Right hindlimb (tissue), 1 donor: ENCODE data around the gene PLPPR5.

Experiments
- DNase-seq: peaks from one replicate; pipeline ENCODE4 v3.0.0-alpha.2; 2018

Gene PLPPR5

GRCh38 chr1:98967122-98967521, 37.5 kb downstream of the PLPPR5 start:
- DNase-seq, result no peak

DNA sequence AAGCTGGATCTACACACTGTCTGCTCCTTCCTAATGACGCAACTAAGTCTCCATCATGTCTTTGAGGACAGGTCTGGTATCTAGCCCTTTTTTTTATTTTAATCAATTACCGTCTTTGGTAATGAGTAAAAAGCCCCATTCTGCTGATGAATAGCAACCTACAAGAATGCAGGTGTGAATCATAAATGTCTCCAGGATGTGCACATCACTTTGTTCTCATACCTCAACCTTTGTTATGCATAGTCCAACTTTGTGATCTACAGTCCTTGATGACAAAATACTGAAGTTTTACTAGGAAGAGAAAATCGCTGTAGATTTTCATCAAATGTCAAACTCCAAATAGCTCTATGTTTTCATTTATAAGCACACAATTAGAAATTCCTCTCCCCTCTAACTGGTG, 39.3 kb downstream of the PLPPR5 start:
- no peak for DNase-seq

- no peak for DNase-seq
Measured at GRCh38 chr1:98964198-98964597, 40.5 kb downstream of the PLPPR5 start.

DNA sequence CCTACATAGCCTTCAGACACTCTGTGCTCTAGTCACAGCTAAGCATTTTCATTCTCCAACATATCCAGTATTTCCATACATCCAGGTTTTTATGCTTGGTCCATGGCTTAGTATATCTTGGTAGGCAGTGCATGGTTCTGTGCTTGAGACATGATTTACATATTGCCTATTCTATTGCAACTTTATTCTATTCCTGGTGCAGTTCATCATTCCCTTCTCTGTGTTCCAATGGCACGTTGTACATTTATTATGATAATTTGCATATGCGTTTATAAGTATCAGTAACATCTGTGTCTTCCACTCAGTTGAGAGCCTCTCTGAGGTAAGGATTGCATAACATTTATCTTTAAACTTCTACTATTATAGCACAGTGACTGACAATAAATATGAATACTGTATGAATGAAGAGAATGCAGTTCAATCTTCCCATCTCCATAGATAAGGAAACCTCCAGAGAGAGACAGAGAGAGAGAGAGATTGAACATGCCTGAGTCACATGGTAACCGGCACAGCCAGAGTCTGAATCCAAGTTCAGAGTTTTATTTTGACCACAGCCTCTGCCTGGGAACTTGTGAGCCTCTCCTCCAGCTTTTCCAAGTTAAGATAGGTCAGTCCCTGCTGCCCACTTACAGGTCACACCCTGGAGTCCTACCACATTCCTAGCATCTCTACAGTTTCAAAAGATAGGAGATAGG, 41.5 kb downstream of the PLPPR5 start:
- DNase-seq, result no peak

- DNase-seq, result no peak
Measured at GRCh38 chr1:98962156-98962555, 42.5 kb downstream of the PLPPR5 start.

DNA sequence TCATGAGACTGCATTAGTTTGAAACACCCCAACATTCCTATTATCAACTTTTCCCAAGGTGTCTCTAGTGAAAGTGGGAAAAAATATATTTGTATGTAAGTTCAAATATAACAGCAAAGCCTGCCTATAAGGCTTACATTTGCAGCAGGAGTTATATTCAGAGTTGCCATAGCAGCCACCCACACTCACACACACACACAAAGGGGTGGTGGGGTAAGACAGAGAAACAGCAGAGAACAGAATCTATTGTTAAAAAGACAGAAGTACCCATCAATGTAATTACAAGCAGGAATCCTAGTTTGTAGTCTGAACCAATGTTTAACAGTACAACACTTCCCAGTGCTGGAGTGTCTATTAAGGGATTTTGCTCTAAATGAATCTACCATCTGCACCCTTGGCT, 55.0 kb downstream of the PLPPR5 start:
- peak; percentile 21 for DNase-seq

- no peak for DNase-seq
Measured at GRCh38 chr1:98949166-98949565, 55.5 kb downstream of the PLPPR5 start.

DNA sequence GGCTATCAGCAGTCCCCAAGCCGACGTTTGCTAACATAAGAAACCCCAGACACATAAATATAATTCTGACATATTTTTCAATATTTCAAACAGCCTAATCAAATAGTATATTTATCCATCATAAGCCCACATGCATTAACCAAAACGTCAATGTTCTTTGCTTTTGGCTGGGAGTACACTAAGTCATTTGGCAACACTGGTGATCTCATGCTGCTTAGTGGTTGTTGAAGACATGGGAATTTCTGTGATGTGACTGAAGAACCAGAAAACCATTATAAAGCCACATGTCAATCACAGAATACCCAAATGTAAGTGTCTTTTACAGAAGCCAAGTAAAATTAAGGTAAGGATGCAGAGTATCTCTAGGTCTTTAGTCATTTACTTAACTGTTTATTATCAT, 57.6 kb downstream of the PLPPR5 start:
- no peak for DNase-seq

DNA sequence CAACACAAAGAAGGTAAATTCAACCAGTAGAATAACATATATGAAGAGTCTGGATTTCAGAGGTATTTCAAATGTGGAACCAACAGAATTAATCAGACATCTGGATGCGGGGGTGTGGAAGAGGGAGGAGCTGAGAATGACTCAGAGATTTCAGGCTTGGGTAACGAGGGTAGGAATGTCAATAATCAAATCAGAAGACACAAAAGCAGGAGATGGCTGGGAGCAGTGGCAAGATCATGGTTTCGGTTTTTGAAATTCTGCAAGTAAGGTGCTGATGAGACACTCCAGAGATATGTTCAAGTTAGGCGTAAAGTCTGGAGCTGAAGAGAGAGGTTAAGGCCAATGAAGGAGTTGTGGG, 64.0 kb downstream of the PLPPR5 start:
- no peak for DNase-seq

DNA sequence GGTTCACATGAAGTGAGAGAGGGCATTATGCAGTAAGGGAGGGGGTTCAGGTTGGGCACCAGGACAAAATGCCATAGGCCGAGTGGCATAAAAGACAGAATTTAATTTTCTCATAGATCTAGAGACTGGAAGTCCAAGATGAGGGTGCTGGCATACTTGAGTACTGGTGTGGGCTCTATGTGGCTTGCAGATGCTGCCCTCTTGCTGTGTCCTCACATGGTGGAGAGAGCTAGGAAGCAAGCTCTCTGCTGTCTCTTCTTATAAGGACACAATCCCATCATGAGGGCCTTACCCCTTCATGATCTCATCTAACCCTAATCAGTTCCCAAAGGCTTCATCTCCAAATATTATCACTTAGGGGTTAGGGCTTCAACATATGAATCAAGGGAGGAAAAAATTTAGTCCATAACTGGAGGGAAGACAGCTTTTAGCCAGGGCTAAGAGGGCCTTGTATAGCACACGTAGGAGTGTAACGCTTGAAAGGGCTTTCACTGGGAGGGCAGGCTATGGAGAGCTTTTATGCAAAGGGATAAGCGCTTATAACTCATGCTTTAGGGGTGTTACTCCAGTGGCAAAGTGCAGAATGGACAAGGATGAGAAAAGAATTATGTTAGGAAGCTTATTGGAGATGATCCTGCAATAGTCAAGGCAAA, 64.5 kb downstream of the PLPPR5 start:
- DNase-seq, result no peak

DNA sequence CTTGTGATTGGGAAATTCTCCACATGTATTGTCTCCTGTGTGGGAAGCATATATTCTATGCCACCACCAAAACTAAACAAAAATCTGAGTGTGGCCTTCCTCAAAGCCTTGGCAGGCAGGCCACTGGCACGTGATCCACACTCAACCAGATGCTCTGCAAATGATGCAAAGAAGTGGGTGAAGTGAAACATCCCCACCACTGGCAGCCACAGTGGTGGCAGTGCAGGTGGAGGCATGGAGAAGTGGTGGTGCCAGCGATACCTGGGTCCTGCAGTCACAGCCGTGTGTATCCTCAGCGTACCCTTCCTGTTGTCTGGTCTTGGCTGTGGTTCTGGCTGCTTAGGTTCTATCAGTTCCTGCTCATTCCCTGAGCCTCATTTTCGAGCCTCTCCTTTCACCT, 65.2 kb downstream of the PLPPR5 start:
- DNase-seq, result no peak

- DNase-seq, result no peak
Measured at GRCh38 chr1:98937347-98937746, 67.3 kb downstream of the PLPPR5 start.

GRCh38 chr1:98932184-98932583, 72.5 kb downstream of the PLPPR5 start:
- DNase-seq, result no peak

- DNase-seq, result no peak
Measured at GRCh38 chr1:98931128-98931835, 73.4 kb downstream of the PLPPR5 start.

GRCh38 chr1:98929437-98929836, 75.2 kb downstream of the PLPPR5 start:
- DNase-seq, result no peak

DNA sequence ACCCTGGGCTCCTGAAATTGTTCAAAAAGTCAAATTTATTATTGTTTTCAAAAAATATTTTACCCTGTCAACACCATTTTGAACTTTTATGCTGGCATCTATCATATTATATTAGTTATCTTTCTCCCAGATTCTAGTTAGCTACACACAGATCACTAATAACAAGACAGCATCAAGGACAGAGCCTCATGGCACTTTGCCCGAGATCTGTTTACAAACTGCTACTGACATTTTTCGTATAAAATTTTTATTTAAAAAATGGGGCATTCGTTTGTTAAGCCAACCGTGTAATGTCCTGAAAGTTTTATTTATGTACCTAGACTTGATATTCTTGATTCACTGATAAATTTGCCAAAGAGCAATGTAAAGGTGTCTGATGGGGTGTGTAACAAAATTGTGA, 78.1 kb downstream of the PLPPR5 start:
- no peak for DNase-seq

DNA sequence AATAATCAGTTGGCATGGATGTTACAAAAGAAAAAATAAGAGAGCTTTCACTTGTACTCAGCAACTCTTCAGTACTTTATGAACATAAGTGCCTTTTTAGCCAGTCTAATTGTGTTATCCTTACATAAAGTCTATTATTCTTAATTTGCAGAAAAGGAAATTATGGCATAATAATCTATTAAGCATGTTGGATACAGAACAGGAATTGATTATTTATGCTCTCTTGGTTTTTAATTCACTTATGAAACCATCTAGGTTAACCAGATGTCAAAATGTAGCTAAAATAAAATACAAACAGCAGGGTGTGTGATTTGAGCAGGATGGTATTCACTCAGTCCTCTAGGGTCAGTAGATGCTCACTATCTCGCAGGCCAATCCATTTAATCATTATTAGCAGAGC, 79.7 kb downstream of the PLPPR5 start:
- no peak for DNase-seq

GRCh38 chr1:98923667-98924066, 81.0 kb downstream of the PLPPR5 start:
- DNase-seq, result no peak

GRCh38 chr1:98921817-98922216, 82.8 kb downstream of the PLPPR5 start:
- DNase-seq, result no peak

DNA sequence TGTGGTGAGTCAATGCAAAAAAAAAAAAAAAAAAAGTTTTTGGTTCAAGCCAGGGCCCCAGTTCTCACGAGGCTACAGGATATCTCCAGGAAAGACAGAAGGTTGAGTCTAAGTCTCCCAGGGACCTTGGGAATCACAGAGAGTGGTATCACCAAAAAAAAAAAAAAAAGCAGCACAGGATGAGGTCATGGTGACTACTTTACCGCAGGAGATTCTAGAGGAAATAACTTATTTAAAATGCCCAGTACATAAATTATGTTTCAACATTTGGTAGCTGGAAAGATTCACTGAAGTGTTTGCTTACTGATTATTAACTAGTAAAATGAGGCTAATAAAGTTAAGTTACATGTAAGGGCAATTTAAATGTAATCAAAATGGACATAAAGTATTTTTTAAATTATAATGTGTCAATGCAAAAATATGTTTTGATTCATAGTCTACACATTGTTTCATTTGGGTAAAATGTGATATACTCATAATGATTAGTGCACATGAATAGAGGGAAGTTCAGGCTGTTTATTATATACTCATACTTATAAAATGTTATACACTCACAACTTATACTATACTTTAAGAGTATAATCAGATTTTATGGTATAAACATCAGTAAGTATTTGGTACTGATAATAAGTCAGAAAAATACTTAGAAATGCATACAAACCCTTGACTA, 84.1 kb downstream of the PLPPR5 start:
- DNase-seq, result no peak

DNA sequence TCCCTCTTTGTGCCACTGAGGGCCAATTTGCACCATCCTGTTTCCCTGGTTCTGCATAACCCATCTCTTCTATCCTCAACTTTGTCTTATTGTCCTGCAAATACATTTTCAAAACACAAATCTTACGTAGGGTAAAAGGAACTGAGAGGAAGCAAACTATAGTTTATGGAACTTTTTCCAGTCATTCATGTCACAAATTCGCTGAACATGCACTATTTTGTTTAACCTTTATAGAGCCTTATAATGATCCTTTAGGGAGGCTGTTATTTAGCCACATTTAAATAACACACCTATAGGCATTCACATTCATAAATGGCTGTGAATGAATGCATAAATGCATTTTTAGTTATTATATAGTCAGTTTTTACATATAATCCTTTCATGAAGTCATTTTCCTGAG, 85.0 kb downstream of the PLPPR5 start:
- no peak for DNase-seq

GRCh38 chr1:98919211-98919610, 85.5 kb downstream of the PLPPR5 start:
- no peak for DNase-seq

- no peak for DNase-seq
Measured at GRCh38 chr1:98914547-98914946, 90.1 kb downstream of the PLPPR5 start.

GRCh38 chr1:98910827-98911226, 93.8 kb downstream of the PLPPR5 start:
- DNase-seq, result no peak
